Smooth muscle cell of the brain vasculature (primary cell): ENCODE measurements around the gene SEMA4G.

Source experiments
- DNase-seq: peaks from one replicate; pipeline ENCODE4 v3.0.0-alpha.2; 2012; ENCODE audit warnings: low read depth, low spot score

Gene SEMA4G, protein sequence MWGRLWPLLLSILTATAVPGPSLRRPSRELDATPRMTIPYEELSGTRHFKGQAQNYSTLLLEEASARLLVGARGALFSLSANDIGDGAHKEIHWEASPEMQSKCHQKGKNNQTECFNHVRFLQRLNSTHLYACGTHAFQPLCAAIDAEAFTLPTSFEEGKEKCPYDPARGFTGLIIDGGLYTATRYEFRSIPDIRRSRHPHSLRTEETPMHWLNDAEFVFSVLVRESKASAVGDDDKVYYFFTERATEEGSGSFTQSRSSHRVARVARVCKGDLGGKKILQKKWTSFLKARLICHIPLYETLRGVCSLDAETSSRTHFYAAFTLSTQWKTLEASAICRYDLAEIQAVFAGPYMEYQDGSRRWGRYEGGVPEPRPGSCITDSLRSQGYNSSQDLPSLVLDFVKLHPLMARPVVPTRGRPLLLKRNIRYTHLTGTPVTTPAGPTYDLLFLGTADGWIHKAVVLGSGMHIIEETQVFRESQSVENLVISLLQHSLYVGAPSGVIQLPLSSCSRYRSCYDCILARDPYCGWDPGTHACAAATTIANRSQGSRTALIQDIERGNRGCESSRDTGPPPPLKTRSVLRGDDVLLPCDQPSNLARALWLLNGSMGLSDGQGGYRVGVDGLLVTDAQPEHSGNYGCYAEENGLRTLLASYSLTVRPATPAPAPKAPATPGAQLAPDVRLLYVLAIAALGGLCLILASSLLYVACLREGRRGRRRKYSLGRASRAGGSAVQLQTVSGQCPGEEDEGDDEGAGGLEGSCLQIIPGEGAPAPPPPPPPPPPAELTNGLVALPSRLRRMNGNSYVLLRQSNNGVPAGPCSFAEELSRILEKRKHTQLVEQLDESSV

DNA sequence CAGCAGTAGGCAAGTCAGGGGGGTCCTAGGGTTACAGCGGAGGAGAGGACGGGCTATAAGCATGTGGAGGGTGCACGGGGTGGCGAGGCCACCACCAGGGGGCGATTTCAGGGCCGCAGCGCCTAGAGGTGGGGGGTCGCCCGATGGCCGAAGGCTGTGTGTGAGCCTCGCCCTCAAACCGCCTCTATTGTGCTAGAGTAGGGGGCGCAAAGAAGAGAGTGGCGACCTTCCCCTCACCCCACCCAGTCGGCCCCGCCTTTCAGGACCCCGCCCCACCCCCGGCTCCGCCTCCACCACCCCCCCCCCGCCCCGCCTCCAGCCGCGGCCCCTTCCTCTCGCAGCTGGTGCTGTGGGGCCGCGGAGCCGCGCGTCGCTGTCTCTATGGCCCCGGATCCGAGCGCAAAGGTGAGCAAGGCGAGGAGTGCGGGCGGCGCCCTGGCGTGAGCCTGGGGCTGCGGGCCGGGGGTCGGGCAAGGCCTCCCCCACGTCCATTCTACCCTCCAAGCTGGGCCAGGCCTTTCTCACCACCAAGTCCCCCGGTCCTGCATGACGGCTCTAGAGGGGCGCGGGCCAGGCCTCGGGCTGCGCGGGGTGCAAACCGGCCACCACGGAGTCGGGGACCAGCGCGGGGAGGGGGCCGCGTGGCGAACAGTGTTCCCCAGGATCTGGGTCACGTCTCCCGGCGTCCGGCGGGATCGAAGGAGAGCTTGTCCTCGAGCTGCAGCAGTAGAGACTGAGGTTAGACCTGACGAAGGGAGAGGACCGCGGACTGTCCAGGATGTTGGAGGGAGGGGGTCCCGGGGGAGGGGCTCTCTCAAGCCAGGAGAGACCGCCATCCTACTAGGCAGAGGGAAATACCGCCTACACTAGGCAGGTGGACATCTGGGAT lies at the start of gene SEMA4G:
TSS of gene SEMA4G (plus strand) at position 318 of the 889 bp plus-strand sequence. CDS start 3,409 bp downstream, outside the sequence.
- DNase-seq: no peak

DNA sequence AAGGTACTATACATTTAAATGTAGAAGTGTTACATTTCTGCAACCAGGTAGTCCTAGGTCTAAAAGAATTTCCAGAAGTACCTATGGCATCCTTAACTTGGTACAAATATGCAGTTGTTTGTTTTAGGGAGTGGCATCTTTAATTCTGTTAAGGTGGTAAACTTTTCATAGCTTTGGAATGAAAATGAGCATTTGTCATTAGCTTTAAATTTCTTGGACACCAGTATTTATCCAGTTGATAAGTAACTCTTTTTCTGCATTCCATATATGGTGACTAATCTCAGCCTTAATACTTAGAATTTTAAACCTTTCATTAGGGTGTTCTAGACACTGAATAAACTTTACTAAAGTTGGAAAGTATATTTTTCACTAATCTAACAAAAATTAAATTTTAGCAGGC lies 45.7 kb upstream of the SEMA4G start:
- no peak for DNase-seq

DNA sequence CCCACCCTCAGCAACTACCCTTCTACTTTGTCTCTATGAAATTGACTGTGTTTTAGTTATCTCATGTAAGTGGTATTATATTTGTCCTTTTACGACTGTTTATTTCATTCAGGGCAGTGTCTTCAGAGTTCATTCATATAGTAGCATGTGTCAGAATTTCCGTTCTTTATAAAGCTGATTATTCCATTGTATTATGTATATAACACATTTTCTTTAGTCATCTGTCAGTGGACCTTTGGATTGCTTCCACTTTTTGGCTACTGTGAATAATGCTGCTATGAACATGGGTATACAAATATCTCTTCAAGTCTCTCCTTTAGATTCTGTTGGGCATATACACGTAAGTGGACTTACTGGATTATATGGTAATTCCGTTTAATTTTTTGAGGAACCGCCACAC lies 42.0 kb upstream of the SEMA4G start:
- no peak for DNase-seq

DNA sequence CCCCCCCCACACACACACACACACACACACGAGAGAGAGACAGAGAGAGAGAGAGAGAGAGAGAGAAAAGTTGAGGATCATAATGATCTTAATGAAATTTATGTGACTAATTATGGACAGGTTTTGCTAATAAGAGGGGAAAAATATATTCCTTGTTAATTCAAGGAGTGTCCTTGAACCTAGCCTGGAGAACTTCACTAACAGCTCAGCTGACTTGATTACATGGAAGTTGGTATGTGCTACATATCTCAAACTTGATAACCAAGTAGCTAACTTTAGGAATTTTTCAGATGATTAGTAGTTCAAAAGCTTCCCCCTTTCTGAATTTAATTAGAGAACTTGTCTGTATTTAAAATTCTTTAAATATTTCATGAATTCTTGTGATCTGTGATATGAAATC lies 41.3 kb upstream of the SEMA4G start:
- no peak for DNase-seq

DNA sequence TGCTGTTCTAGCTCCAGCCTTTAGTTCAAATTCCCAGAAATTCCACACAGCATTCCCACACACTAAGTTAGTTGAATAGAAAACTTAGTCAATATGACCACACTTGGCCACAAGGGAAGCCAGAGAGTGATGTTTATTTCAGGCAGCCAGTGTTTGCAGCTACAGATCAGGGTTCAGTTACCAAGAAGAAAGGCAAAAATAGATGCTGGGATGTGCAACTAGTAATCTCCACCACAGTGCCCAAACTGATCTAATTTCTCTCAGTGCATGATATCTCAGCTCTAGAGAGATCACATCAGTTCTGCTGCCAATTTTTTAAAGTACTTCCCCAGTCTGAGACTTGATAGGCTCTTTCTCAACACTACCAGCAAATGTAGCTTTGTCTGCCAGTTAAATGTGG lies 38.9 kb upstream of the SEMA4G start:
- DNase-seq: no peak

DNA sequence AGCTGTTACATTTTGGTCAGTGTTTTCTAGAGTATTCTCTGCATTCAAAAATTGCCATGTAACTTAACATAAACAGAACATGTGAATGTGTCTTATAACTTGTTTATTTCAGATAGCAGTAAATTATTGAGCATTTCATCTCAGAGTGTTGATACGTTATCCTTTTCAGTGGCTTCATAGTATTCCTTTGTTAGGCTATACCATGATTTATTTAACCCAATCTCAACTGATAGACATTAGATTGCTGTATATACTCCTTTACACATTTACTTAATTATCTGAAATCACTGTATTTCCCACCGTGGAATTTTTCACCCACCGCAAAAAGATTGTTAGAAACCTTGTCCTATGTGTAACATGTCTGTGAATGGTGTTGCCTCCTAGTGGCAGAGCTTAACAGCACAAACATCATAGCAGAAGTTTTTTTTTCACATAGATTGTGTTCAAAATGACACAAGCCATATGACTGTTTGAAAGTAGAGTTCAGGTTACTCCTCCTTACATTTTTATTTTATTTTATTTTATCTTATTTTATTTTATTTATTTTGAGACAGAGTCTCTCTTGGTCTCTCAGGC lies 35.1 kb upstream of the SEMA4G start:
- no peak for DNase-seq

DNA sequence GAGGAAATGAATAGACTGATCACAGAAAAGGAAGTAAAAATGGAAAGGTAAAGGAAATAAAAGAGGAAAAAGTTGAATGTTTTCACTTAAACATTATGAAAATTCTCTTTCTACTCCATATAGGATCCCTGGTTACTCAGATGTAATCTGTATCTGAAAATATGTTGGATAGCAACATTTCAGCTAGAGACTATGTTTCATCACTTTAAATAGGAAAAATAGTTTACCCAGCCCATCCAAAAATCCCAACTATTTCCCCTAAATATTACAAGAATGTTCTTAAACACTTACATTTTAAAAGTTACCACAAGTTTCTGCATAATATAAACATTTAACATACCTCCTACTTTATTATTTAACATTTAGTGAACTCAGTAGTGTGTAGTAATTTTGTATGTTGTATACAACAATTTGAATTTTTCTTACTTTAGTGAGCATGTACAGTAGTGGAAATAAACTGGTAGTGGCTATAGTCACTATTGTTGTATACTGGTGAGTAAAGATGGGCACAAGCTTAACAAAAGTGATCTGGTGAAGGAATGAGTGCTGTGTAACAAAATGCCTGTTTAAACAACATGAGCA lies 29.4 kb upstream of the SEMA4G start:
- no peak for DNase-seq

DNA sequence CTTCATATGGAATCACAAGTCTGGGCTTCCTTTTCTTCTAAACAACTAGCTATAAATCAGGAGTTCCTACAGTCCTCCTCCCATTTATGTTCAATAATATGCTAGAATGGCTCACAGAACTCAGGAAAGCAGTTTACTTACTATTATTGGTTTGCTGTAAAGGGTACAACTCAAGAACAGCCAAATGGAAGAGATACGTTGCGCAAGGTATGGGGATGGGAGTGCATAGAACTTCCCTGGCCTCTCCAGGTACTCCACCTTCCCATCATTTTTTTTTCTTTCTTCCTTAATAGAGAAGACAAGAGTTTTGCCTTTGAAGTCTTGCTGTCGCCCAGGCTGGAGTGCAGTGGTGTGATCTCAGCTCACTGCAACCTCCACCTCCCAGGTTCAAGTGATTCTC lies 27.1 kb upstream of the SEMA4G start:
- no peak for DNase-seq

DNA sequence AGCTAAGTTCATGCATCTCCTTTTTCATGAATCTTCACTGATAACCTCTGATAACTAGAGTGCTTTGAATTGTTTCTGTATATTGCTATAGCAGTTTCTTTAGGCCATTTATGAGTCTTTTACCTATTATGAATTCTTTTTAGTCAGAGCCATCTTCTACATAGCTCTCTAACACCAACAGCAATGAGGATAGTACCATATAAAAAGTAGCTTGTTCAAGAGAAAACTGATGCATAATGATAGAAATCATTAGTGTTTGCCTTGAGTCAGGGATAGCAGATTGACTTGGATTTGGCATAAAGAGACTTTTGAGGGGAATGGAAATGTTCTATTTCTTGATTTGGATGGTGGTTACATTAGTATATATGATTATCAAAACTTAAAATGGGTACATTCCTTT lies 25.8 kb upstream of the SEMA4G start:
- no peak for DNase-seq

DNA sequence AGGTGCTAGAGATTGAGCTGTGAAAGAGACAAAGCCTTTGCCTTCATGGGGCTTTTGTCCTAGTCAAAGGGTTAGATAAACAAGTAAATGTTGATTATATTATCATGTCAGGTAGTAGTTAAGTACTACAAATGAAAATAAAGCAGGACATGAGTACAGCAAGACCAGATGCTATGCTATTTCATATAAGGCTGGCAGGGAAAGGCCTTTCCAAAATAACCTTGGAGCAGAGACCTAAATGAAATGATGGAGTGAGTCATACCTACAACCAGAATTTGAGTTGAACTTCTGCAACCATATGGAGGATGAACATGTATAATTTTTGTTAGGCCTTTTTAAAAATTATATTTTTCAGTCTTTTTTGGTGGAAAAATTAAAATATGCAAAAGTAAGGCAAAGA lies 23.6 kb upstream of the SEMA4G start:
- DNase-seq: no peak

DNA sequence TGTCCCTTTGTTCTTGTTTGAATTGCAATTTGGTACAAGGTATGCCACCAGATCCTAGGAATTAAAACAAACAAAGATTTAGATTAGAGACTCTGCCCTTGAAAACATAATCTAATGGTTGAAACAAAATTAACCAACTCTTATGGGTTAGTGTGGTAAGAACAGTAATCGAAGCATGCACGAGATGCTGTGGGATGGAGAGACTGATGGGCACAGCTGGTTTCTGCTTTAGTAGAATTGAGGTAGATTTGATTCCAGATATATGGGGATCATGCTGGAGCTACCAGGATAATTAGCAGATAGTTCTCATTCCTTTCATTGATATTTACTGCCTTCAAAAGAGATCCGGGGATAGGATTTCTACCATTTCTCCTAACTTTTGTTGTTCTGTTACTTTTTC lies 20.4 kb upstream of the SEMA4G start:
- no peak for DNase-seq

DNA sequence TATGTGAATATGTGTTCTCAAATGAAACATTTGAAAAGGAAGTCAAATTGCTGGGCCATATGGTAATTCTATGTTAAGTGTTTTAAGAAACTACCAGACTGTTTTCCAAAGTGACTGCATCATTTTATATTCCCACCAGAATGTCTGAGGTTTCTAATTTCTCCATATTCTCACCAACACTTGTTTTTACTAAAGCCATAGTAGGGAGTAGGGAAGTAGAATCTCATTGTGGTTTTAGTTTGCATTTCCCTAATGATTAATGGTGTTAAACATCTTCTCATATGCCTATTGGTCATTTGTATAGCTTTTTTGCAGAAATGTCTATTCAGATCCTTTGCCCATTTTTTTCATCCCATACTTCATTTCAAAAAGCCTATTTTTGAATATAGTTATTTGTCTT lies 9.1 kb upstream of the SEMA4G start:
- no peak for DNase-seq

DNA sequence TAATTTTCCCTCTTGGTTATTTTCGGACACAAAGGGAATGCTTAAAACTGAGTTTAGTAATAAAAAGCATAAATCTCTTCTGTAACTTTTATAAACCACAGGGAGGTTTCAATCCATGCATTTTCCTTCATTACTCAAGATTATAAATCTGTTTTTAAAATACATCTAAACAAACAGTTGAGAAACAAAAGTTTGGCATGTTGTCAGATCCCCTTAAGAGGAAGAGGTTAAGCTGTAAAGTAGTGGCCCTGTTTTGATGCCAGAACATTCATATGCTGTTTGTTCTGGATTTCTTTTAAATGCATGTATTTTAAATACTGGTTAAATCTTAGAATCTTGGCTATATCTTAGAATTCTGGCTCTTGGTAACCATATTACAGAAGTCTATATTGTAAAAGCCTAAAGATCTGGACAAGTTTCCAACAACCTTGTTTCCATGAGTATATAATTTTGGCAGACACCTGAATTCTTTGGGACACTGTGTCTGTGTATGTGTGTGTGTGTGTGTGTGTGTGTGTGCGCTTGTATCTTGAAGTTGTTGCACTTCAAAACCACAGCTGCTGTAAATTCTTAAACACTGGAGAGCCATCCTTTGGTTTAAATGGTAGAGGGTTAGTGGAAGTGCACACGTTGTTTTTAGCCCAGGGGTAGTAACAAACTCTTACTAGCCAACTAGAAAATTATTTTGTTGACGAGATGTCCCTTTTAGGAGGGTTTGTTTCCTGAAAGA lies 6.8 kb upstream of the SEMA4G start:
- DNase-seq: no peak

DNA sequence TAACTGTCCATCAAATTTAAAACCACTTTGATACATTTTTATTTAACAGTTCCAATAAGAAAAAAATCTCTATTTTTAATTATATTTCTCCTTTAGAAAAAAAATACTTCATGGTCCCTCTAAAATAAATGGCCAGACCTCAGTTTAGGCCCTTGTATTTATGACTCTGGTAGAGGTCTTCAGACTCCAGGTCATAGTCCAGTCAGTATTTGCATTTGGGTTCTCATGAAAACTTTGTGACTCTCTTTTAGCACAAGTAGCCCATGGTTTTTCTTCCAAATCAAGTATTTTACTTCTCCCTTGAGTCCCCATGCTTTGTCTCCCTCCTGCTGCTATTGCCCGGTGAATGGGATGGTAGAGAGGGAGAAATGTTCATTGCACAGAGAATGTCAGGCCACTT lies 5.5 kb upstream of the SEMA4G start:
- no peak for DNase-seq

DNA sequence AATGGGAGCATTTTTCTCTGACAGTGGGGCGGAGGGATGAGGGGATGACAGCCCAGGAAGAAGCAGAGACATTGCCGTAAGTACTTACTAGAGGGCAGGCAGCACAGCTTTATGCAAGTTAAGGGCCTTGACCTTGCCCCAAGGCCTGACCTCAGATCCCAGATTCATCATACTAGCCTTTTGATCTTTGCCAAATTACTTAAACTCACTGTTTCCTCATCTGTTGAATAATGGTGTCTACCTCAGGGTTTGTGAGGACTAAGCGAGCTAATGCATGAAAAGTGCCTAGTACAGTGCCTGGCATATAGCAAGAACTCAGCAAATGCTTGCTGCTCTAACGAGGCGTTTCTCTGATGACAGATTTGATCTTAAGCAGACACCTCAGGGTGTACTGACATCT lies 3.5 kb upstream of the SEMA4G start:
- DNase-seq: no peak

DNA sequence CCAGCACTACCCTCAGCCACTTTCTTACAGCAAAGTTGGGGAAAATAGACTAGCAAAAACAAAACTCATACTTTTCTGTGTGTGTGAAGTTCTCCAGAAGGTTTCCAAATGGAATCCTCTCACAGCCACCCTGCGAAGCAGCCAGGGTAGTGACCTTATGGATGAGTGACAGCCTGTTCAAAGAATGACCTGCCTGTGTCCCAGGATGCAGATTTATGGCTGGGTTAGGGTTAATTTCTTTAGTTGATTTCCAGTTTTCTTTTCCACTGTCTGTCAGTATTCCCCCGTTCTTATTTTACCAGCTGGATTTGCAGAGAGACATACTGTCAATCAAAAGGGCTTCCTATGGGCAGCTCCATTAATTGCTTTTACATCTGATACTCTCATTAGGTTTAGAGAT lies 2.4 kb upstream of the SEMA4G start:
- DNase-seq: no peak

DNA sequence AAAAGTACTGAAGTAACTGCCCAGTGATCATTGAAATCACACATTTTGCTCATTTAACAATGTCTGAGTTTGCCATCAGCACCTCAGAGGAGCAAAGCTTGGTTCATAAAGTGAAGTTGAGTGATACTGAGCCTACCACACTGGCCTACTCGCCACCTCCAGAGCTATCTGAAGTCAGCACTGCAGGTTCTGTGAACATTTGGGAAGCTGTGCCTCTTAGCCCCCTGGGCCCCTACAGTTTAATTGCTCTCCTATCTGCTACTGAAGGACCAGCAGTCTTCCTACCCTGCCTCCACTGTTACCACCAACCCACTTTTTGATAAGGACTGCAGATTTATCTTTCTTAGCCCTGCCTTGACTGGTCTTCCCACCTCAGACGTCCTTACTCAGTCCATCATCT lies 2.0 kb upstream of the SEMA4G start:
- no peak for DNase-seq

DNA sequence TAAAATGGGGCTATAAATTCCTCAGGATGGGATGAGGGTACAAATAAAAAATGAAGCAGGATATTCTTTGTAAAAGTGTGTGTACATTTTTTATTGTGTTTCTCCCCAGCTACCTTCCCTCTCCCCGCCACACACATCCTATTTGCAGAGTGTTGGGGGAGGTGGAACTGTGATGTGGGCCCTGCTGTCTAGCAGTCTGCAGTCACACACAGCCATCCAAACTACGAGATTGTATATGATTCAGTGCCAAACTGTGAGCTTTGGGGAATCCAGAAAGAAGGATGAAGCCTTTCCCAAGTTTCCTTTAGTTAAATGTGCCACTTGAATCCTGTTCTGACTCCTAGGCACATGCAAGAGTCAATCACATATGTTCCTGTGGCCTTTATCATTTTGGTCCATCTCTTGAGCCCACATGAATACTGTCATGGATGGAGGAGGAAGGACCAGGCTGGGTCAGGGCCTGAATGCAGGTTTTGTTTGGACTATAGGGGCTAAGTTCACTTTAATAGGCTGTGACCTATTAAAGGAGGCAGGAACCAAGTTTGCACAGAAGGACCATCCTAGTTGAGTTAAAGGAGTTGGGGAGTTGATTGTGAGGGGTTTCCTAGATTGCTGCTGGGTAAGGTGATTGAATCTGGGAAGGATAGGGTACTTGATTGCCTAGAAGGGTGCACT lies 1.1 kb upstream of the SEMA4G start:
- no peak for DNase-seq

DNA sequence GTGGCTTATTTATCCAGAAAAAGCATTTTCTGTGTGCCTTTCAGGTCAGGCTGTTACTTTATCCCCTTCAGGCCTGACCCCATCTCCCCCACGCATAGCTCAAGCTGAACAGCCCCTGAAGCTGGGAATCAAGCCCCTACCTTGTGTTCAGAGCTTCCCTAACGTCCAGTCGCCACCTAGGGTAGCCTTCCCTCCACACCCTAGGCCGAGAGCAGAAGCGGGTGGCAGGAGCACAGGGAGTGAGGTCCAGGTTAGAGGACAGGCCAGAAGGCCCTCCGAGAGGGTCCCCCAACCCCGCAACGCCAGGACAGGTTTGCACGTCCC lies 479 bp upstream of the SEMA4G start:
- no peak for DNase-seq
